ENCODE results near the gene CNTN5. TPM values are rescaled to one million over a fixed set of nuclear protein-coding genes. Genes with fewer than 3 reads are reported as not detected.

Gene CNTN5
- total and polyA plus RNA-seq, 2 experiments from 2014 or later: not detected

DNA sequence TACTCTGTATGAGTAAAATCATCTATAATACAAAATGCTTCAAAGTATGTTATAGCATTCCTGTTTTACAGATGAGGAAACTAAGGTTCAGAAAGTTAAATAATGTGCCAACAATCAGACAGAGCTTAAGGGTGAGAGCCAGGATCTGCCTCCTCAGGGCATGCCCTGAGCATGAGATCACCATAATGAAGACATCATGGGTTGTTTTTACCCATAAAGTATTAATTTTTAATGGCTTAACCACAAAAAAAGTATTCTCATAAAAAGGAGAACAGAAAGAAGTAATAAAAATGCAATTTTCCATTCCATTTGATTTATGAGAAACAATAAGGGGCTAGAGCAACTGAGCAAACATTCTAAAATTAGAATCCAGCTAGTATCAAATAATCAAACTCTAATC lies 1132.0 kb downstream of the CNTN5 start:
- H3K27me3 ChIP-seq (replicated peaks; ENCODE audit: insufficient read depth): no peaks in the 10 kb centered on the region
- H3K79me2 ChIP-seq (ENCODE audit: insufficient read depth): no peaks in the 10 kb centered on the region
- no peaks in the 10 kb centered on the region for H3K36me3 ChIP-seq (ENCODE audit: low read depth)
- no peaks in the 10 kb centered on the region for H3F3A ChIP-seq (ENCODE audit: insufficient read depth)
- H3K9ac ChIP-seq: no peak overlapping the region
- no peaks in the 10 kb centered on the region for H3K4me1 ChIP-seq (ENCODE audit: insufficient read depth)
- no peak overlapping the region for H3K27ac ChIP-seq
- no peak for DNase-seq
- H3K4me2 ChIP-seq (ENCODE audit: unreplicated experiment): no peak overlapping the region
- no peaks in the 10 kb centered on the region for H3K9me2 ChIP-seq (ENCODE audit: insufficient read depth)
- H3K4me3 ChIP-seq: no peak overlapping the region
- no peaks in the 10 kb centered on the region for H4K20me1 ChIP-seq (ENCODE audit: insufficient read depth)
- H3K9me3 ChIP-seq (ENCODE audit: low read depth): peaks cover 7% of the 10 kb centered on the region
- no peak for TF ChIP-seq EZH2 (IDR thresholded peaks at IDR 0.05; ENCODE audit: insufficient read depth, poor library complexity, severe bottlenecking)
- TF ChIP-seq EZH2phosphoT487 (IDR thresholded peaks at IDR 0.05; ENCODE audit: insufficient read depth, low read depth): no peak
- in situ Hi-C loops (cut with MboI): no loop called here
- no peak overlapping the region for H2AFZ ChIP-seq

DNA sequence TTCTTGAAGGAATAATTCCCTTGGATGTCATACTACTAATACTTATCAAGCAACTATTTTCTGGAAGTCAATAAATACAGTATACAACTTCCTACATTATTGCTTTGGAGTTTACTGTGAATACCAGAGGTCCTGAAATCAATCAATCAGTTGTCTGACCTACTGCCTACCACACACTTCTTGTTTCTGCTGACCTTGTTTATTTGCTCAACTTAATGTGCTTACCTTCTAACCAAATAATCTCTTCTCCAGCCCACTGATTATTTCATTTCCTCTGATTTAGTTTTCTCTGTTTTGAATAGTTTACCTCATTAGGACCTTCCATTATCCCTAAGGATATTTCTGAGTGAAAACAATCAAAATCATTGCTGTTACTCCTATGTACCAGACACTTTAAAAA lies 1142.7 kb downstream of the CNTN5 start:
- Histone ChIP-seq H3K4me3 (no peak overlapping the region), H3K27ac (no peak overlapping the region), H4K20me1 (ENCODE audit: insufficient read depth) (no peaks in the 10 kb centered on the region; the same call in 1 of the 2 replicates), H2AFZ (no peak overlapping the region), H3K9ac (no peak overlapping the region), H3K27me3 (replicated peaks; ENCODE audit: insufficient read depth) (no peaks in the 10 kb centered on the region), H3K79me2 (ENCODE audit: insufficient read depth) (no peaks in the 10 kb centered on the region), H3K4me1 (ENCODE audit: insufficient read depth) (no peaks in the 10 kb centered on the region), H3F3A (ENCODE audit: insufficient read depth) (no peaks in the 10 kb centered on the region), H3K36me3 (ENCODE audit: low read depth) (no peaks in the 10 kb centered on the region), H3K9me2 (ENCODE audit: insufficient read depth) (no peaks in the 10 kb centered on the region), H3K9me3 (ENCODE audit: low read depth) (no peaks in the 10 kb centered on the region), H3K4me2 (ENCODE audit: unreplicated experiment) (no peak overlapping the region)
- DNase-seq: no peak
- no peak for TF ChIP-seq EZH2phosphoT487 (IDR thresholded peaks at IDR 0.05; ENCODE audit: insufficient read depth, low read depth)
- no peak for TF ChIP-seq EZH2 (IDR thresholded peaks at IDR 0.05; ENCODE audit: insufficient read depth, poor library complexity, severe bottlenecking)
- in situ Hi-C loops (cut with MboI): no loop called here

DNA sequence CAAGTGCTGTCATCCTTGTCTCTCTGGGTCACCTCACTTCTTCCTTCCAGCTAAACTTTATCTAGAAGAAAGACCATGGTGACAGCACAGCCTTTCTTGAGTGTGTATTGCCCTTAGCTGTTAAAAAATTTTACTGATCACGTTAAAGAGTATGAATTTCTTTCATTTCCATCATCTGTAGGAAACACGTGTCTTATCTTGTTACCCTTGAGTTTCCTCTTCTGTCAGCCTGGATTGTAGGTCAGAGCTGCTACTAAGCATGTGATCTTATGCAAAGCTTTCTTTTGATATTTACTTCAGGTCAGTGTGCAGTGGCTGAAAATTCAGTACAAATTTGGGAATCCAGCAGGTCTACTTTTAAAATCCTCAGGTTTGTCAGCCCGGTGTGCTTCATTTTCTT lies 1154.1 kb downstream of the CNTN5 start:
- Histone ChIP-seq H4K20me1 (ENCODE audit: insufficient read depth) (no peaks in the 10 kb centered on the region), H3F3A (ENCODE audit: insufficient read depth) (no peaks in the 10 kb centered on the region), H3K27me3 (replicated peaks; ENCODE audit: insufficient read depth) (no peaks in the 10 kb centered on the region), H3K79me2 (ENCODE audit: insufficient read depth) (no peaks in the 10 kb centered on the region), H3K4me3 (no peak overlapping the region), H3K27ac (no peak overlapping the region), H3K9me2 (ENCODE audit: insufficient read depth) (no peaks in the 10 kb centered on the region), H3K4me2 (ENCODE audit: unreplicated experiment) (no peak overlapping the region), H3K4me1 (ENCODE audit: insufficient read depth) (no peaks in the 10 kb centered on the region), H3K36me3 (ENCODE audit: low read depth) (no peaks in the 10 kb centered on the region), H3K9me3 (ENCODE audit: low read depth) (no peaks in the 10 kb centered on the region), H3K9ac (no peak overlapping the region), H2AFZ (no peak overlapping the region)
- in situ Hi-C loops (cut with MboI): no loop called here
- 7 to 21% methylated on average over 3 of the region's 3 CpGs for WGBS, 2 experiments (ENCODE audit: low coverage in 1 of 2, low lambda C conversion rate in 2 of 2, missing lambda C conversion rate in 2 of 2)
- DNase-seq: no peak
- TF ChIP-seq EZH2 (IDR thresholded peaks at IDR 0.05; ENCODE audit: insufficient read depth, poor library complexity, severe bottlenecking) (no peak), EZH2phosphoT487 (IDR thresholded peaks at IDR 0.05; ENCODE audit: insufficient read depth, low read depth) (no peak)

GRCh38 chr11:100176456-100176855 lies 1155.7 kb downstream of the CNTN5 start:
- no peak for DNase-seq
- H3K4me2 ChIP-seq (ENCODE audit: unreplicated experiment): no peak overlapping the region
- no peaks in the 10 kb centered on the region for H4K20me1 ChIP-seq (ENCODE audit: insufficient read depth)
- H3K36me3 ChIP-seq (ENCODE audit: low read depth): no peaks in the 10 kb centered on the region
- no peaks in the 10 kb centered on the region for H3K27me3 ChIP-seq (replicated peaks; ENCODE audit: insufficient read depth)
- H3F3A ChIP-seq (ENCODE audit: insufficient read depth): no peaks in the 10 kb centered on the region
- H3K9ac ChIP-seq: no peak overlapping the region
- TF ChIP-seq EZH2 (IDR thresholded peaks at IDR 0.05; ENCODE audit: insufficient read depth, poor library complexity, severe bottlenecking) (no peak), EZH2phosphoT487 (IDR thresholded peaks at IDR 0.05; ENCODE audit: insufficient read depth, low read depth) (no peak)
- no peak overlapping the region for H3K4me3 ChIP-seq
- no peaks in the 10 kb centered on the region for H3K4me1 ChIP-seq (ENCODE audit: insufficient read depth)
- no peaks in the 10 kb centered on the region for H3K9me3 ChIP-seq (ENCODE audit: low read depth)
- no peaks in the 10 kb centered on the region for H3K79me2 ChIP-seq (ENCODE audit: insufficient read depth)
- no peak overlapping the region for H2AFZ ChIP-seq
- in situ Hi-C loops (cut with MboI): no loop called here
- no peak overlapping the region for H3K27ac ChIP-seq
- H3K9me2 ChIP-seq (ENCODE audit: insufficient read depth): no peaks in the 10 kb centered on the region

- WGBS, 2 experiments (ENCODE audit: low coverage in 1 of 2, low lambda C conversion rate in 2 of 2, missing lambda C conversion rate in 2 of 2): 19 to 23% methylated on average over 5 of the region's 5 CpGs
- H3K4me3 ChIP-seq: no peak overlapping the region
- no peak overlapping the region for H2AFZ ChIP-seq
- TF ChIP-seq EZH2 (IDR thresholded peaks at IDR 0.05; ENCODE audit: insufficient read depth, poor library complexity, severe bottlenecking) (no peak), EZH2phosphoT487 (IDR thresholded peaks at IDR 0.05; ENCODE audit: insufficient read depth, low read depth) (no peak)
- H3K9me2 ChIP-seq (ENCODE audit: insufficient read depth): no peaks in the 10 kb centered on the region
- in situ Hi-C loops (cut with MboI): no loop called here
- H3K27me3 ChIP-seq (replicated peaks; ENCODE audit: insufficient read depth): no peaks in the 10 kb centered on the region
- no peak overlapping the region for H3K27ac ChIP-seq
- H3K9ac ChIP-seq: no peak overlapping the region
- H3F3A ChIP-seq (ENCODE audit: insufficient read depth): no peaks in the 10 kb centered on the region
- no peak overlapping the region for H3K4me2 ChIP-seq (ENCODE audit: unreplicated experiment)
- no peaks in the 10 kb centered on the region for H3K9me3 ChIP-seq (ENCODE audit: low read depth)
- no peaks in the 10 kb centered on the region for H3K36me3 ChIP-seq (ENCODE audit: low read depth)
- no peaks in the 10 kb centered on the region for H3K79me2 ChIP-seq (ENCODE audit: insufficient read depth)
- DNase-seq: no peak
- H4K20me1 ChIP-seq (ENCODE audit: insufficient read depth): no peaks in the 10 kb centered on the region
- H3K4me1 ChIP-seq (ENCODE audit: insufficient read depth): no peaks in the 10 kb centered on the region
Observed at GRCh38 chr11:100177651-100178050, 1156.9 kb downstream of the CNTN5 start.

Measured in GM23248 (cell line).